Activated T-cell treated with anti-CD3 and anti-CD28 coated beads, Interleukin-2, amount 50 U/mL, for 24 hours (primary cell): ENCODE data around the gene SLC12A6.
A peak's percentile ranks its signal among the peaks of the same experiment; 100 is the strongest.

Experiments
- DNase-seq: peaks from one replicate; pipeline ENCODE4 v3.0.0-alpha.2; 2020
- H3K27ac Mint-ChIP-seq: 2 replicates; pipeline ENCODE4 v1.8.0; 2020; ENCODE audit warnings: mild to moderate bottlenecking, mixed read lengths
- H3K27me3 Mint-ChIP-seq: 2 replicates; pipeline ENCODE4 v1.8.0; 2020; ENCODE audit warnings: mixed read lengths
- H3K36me3 Mint-ChIP-seq: 2 replicates; pipeline ENCODE4 v1.8.0; 2020; ENCODE audit warnings: low read depth, mixed read lengths
- H3K4me1 Mint-ChIP-seq: 2 replicates; pipeline ENCODE4 v1.8.0; 2020; ENCODE audit warnings: low read depth, mixed read lengths
- H3K4me3 Mint-ChIP-seq: 2 replicates; pipeline ENCODE4 v1.8.0; 2020; ENCODE audit warnings: mild to moderate bottlenecking, moderate library complexity, mixed read lengths
- H3K9me3 Mint-ChIP-seq: 2 replicates; pipeline ENCODE4 v1.8.0; 2020; ENCODE audit warnings: mixed read lengths

The SLC12A6 gene

DNA sequence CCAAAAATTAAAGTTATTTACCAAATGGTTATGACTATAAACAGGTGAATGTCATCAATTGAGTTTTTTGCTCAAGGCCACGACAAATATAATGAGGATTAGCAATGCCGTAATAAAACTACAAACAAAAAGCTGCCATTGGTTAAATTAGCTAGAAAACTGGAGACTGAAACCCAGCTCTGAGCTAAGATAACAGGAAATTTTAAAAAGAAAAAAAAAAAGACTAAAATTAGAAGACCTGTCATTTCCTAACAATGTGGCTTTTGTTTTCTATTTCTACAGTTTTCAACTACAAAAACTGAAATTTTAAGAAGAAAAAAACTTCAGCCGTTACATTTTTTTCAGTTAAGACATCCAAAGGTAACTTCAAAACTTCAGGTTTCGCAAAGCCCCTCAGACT is 9.7 kb downstream of the SLC12A6 start:
- Mint-ChIP-seq H3K27ac (peak overlapping the region; percentile 88), H3K9me3 (peaks cover 2% of the 10 kb centered on the region), H3K4me3 (peak overlapping the region; percentile 64)

DNA sequence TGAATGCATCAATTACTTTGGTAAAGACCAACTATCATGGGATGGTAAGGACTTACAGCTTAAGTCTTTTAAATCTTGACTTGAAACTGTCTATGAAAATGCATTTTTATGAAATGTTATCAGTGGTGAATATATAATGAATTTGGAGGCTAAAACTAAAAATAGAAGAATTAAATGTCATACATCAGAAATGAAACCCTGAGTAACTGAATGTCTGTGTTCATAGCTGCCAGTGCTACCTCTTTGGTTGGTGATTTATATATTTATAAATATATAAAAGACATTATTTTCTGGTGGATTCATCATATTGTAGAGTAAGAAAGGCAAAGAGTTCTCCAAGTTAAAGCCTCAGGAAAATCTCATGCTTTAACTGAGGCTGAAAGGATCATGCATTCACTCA is 12.2 kb downstream of the SLC12A6 start:
- Mint-ChIP-seq H3K36me3 (peaks cover 5% of the 10 kb centered on the region), H3K27me3 (no peaks in the 10 kb centered on the region), H3K27ac (peak overlapping the region; percentile 86), H3K4me3 (no peak overlapping the region), H3K9me3 (peaks cover 3% of the 10 kb centered on the region), H3K4me1 (peaks cover 77% of the 10 kb centered on the region)
- no peak for DNase-seq

More for the DNA sequence above, 9.7 kb downstream of the SLC12A6 start:
- DNase-seq: no peak
- peaks cover 85% of the 10 kb centered on the region for H3K4me1 Mint-ChIP-seq
- H3K27me3 Mint-ChIP-seq: no peaks in the 10 kb centered on the region
- peaks cover 13% of the 10 kb centered on the region for H3K36me3 Mint-ChIP-seq

DNA sequence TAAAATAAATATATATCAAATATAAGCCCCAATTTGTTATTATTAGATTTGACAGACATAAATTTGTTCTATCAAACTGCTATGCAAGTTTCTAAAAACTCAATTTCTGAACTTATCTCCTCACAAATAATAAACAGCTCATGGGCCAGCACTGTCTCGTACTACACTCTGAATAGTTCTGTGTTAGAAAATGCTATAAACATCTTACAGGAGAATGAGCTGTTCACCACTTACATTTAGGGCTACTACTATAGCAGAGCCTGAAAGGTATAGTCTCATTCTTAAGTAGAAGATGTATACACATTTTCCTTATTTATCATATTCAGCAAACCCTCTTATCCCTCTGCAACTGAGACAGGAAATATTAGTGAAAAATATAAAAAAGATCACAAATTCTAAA is 12.6 kb downstream of the SLC12A6 start:
- no peak for DNase-seq
- peaks cover 77% of the 10 kb centered on the region for H3K4me1 Mint-ChIP-seq
- H3K9me3 Mint-ChIP-seq: peaks cover 3% of the 10 kb centered on the region
- H3K27ac Mint-ChIP-seq: peak overlapping the region; percentile 69
- no peaks in the 10 kb centered on the region for H3K27me3 Mint-ChIP-seq
- H3K36me3 Mint-ChIP-seq: peaks cover 2% of the 10 kb centered on the region
- peak overlapping the region; percentile 15 for H3K4me3 Mint-ChIP-seq

DNA sequence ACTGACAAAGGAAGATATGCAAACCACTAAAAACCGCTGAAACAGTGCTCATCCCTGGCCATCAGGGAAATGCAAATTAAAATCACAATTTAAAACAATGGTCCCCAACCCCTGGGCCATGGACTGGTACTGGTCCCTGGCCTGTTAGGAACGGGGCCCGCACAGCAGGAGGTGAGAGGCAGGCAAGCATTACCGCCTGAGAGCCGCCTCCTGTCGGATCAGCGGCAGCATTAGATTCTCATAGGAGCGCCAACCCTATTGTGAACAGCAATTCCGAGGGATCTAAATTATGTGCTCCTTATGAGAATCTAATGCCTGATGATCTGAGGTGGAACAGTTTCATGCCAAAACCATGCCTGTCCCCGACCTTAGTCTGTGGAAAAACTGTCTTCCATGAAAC is 14.4 kb downstream of the SLC12A6 start:
- Mint-ChIP-seq H3K36me3 (peaks cover 6% of the 10 kb centered on the region), H3K27ac (peak overlapping the region; percentile 50), H3K9me3 (peaks cover 3% of the 10 kb centered on the region), H3K4me1 (peaks cover 74% of the 10 kb centered on the region), H3K27me3 (no peaks in the 10 kb centered on the region), H3K4me3 (no peak overlapping the region)
- DNase-seq: no peak

DNA sequence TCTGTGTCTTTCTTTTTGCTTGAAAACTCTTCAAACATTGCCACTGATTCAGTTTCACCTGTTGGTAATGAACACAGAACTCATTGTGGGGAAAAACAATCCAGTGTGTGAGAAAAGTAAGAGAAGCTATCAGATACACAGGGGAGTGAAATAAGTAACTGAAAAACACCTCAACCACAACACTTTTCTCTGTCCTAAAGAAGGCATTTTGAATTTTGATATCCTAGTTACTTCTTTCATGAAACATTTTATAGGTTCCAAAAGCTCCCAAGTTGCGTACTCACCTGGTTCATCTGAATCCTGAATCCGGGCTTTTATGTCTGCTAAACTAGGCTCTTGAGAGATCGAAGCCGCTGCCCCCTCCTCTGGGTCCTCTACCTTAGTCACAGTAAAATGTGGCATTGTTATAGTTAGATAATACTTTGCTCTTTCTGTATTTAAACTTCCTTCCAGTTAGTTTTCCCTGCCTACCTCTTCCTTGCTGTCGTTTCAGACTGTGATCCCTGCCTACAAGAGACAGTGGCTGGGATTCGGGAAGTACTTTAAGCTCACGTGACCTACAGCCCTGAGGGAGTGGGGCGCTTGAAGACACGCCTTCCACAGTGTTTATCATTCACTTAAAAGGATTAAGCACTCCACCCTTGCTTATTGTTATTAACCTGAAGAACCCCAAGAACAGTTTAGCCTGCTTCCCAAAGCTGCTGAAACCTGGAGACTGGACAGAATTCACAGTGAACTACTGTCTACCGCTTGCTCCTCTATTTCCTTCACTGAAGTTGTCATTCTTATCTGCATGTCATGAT is 19.1 kb downstream of the SLC12A6 start:
- no peak for DNase-seq

DNA sequence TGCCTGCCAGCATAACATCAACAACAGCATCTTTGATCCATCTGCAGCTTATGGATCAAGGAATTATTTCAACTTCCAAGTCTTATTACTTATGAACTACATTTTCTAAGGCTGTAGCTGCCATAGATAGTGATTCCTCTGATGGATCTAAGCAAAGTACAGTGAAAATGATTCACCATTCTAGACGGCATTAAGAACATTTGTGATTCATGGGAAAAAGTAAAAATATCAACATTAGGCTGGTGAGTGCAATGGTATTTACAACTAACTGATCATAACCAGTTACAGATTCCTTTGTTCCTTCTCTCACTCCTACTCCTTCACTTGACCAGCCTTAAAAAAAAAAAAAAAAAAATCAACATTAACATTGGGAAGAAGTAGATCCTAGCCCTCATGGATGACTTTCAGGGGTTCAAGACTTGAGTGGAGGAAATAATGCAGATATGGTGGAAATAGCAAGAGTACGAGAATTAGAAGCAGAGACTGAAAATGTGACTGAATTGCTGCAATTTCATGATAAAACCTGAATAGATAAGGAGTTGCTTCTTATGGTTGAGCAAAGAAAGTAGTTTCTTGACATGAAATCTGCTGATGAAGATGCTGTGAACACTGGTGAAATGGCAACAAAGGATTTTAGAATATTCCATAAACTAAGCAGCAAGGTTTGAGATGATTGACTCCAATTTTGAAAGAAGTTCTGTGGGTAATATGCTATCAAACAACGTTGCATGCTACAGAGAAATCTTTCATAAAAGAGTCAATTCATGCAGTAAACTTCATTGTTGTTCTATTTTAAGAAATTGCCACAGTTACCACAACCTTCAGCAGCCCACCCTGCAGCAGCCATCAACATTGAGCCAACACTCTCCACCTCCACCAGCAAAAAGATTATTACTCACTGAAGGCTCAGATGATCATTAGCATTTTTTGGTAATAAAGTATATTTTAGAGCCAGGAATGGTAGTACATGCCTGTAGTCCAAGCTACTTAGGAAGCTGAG is 22.8 kb downstream of the SLC12A6 start:
- Mint-ChIP-seq H3K27me3 (no peaks in the 10 kb centered on the region), H3K4me3 (peak overlapping the region; percentile 38), H3K36me3 (peaks cover 28% of the 10 kb centered on the region), H3K9me3 (no peaks in the 10 kb centered on the region), H3K27ac (peak overlapping the region; percentile 68), H3K4me1 (peaks cover 66% of the 10 kb centered on the region)
- DNase-seq: no peak

More for the DNA sequence above, 19.1 kb downstream of the SLC12A6 start:
- Mint-ChIP-seq H3K9me3 (peaks cover 3% of the 10 kb centered on the region), H3K36me3 (peaks cover 18% of the 10 kb centered on the region), H3K27ac (peak overlapping the region; percentile 95), H3K27me3 (no peaks in the 10 kb centered on the region), H3K4me1 (peaks cover 74% of the 10 kb centered on the region), H3K4me3 (peak overlapping the region; percentile 90)

DNA sequence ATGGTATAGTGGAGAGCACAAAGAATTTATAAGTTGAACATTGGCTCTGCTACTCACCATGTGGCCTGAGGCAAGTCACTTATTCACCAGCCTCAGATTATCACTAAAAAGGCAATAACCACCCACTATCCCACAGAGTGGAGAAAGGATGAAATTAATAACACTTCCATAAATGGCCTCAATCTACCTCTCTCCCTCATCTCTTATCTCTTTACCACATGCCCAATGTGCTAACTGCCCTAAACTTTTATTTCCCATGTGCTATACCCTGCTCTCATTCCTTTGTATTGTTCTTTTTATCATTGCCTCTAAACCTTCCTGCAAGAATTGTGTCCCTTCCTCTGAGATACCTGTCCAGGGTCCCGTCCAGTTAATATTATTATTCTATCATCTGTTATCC is 26.0 kb downstream of the SLC12A6 start:
- H3K27me3 Mint-ChIP-seq: no peaks in the 10 kb centered on the region
- no peak overlapping the region for H3K4me3 Mint-ChIP-seq
- H3K36me3 Mint-ChIP-seq: peaks cover 37% of the 10 kb centered on the region
- DNase-seq: no peak
- peak overlapping the region; percentile 31 for H3K27ac Mint-ChIP-seq
- H3K9me3 Mint-ChIP-seq: no peaks in the 10 kb centered on the region
- peaks cover 65% of the 10 kb centered on the region for H3K4me1 Mint-ChIP-seq

DNA sequence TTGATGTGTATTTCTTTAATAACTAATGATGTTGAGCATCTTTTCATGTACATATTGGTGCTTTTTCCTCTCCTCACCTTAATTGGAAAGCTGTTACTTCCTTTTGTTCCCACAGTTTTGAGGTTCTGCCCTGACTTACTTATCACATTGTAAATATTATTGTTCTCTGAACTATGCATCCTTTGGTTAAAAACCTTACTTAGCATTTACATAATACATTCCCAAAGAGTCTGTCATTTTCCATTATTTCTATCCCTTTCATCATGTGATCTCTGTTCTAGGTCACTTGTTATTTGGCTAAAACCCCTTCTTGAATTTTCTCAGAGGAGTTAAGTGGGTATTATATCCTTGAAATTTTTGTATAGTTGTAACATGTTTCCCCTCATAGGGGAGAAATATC is 33.0 kb downstream of the SLC12A6 start:
- H3K27me3 Mint-ChIP-seq: no peaks in the 10 kb centered on the region
- no peak overlapping the region for H3K27ac Mint-ChIP-seq
- peaks cover 36% of the 10 kb centered on the region for H3K36me3 Mint-ChIP-seq
- no peaks in the 10 kb centered on the region for H3K9me3 Mint-ChIP-seq
- H3K4me3 Mint-ChIP-seq: no peak overlapping the region
- no peak for DNase-seq
- peaks cover 58% of the 10 kb centered on the region for H3K4me1 Mint-ChIP-seq

DNA sequence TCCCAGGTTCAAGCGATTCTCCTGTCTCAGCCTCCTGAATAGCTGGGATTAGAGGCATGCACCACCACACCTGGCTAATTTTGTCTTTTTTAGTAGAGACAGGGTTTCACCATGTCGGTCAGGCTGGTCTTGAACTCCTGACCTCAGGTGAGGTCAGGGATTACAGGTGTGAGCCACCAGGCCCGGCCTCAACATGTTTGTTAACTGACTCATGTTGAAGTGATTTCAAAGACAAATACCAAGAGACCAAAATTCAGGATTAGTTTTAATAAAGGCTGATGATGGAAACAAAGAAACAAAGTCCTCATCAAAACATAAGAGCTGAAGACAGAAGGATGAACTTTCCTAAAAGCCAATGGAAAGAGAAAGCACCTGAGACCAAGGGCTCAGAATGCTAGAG is 36.5 kb downstream of the SLC12A6 start:
- H3K36me3 Mint-ChIP-seq: peaks cover 30% of the 10 kb centered on the region
- H3K27me3 Mint-ChIP-seq: no peaks in the 10 kb centered on the region
- peaks cover 60% of the 10 kb centered on the region for H3K4me1 Mint-ChIP-seq
- peak overlapping the region; percentile 35 for H3K27ac Mint-ChIP-seq
- H3K9me3 Mint-ChIP-seq: no peaks in the 10 kb centered on the region
- H3K4me3 Mint-ChIP-seq: no peak overlapping the region
- DNase-seq: no peak

DNA sequence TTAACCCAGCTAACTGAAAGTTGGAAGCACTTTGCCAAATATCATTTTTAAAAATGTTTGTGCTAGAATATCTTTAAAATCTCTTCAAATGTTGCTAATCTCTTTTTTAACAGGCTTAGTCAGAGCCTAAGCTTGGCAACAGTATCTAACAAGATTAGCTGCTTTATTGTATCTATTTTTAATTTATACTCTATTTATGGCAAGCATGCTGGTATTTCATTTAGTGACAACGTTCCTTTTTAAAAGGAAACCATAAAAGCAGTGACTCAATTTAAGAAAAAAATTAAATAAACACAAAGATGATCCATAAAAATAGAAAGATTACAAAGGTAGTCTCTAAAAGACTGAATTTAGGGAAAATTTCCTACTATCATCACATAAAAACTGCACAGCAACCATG is 40.5 kb downstream of the SLC12A6 start:
- Mint-ChIP-seq H3K36me3 (peaks cover 47% of the 10 kb centered on the region), H3K27me3 (no peaks in the 10 kb centered on the region), H3K27ac (no peak overlapping the region), H3K4me1 (peaks cover 54% of the 10 kb centered on the region), H3K9me3 (no peaks in the 10 kb centered on the region), H3K4me3 (no peak overlapping the region)
- no peak for DNase-seq

DNA sequence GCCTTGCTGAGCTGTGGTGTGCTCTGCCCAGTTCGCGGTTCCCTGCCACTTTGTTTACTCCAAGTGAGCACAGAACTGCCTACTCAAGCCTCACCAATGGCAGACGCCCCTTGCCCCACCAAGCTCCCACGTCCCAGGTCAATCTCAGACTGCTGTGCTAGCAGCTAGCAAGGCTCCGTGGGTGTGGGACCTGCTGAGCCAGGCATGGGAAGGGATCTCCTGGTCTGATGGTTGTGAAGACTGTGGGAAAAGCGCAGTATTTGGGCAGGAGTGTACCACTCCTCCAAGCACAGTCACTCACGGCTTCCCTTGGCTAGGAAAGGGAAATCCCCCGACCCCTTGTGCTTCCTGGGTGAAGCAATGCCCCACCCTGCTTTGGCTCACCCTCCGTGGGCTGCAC is 45.0 kb downstream of the SLC12A6 start:
- H3K9me3 Mint-ChIP-seq: no peaks in the 10 kb centered on the region
- H3K4me1 Mint-ChIP-seq: peaks cover 34% of the 10 kb centered on the region
- H3K27ac Mint-ChIP-seq: no peak overlapping the region
- peaks cover 49% of the 10 kb centered on the region for H3K36me3 Mint-ChIP-seq
- H3K27me3 Mint-ChIP-seq: no peaks in the 10 kb centered on the region
- no peak for DNase-seq
- no peak overlapping the region for H3K4me3 Mint-ChIP-seq

DNA sequence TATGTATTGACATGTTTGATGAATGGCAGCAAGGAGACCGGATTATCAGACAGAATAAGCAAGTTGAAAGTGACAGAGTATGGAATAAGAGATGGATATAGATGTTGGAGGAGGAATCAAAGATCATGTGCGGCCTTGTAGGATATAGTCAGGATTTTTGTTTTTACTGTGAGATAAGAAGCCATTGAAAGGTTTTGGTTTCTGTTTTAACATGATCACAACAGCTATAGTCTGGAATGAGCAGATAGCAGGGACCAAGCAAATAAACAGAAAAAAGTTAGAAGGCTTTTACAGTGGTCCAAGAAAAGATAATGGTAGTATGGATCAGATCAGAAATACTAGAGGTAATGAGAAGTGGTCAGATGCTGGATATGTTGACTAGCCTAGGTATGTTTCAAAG is 52.6 kb downstream of the SLC12A6 start:
- no peak overlapping the region for H3K4me3 Mint-ChIP-seq
- peaks cover 16% of the 10 kb centered on the region for H3K36me3 Mint-ChIP-seq
- H3K4me1 Mint-ChIP-seq: peaks cover 21% of the 10 kb centered on the region
- H3K9me3 Mint-ChIP-seq: no peaks in the 10 kb centered on the region
- peak overlapping the region; percentile 63 for H3K27ac Mint-ChIP-seq
- DNase-seq: no peak
- no peaks in the 10 kb centered on the region for H3K27me3 Mint-ChIP-seq

DNA sequence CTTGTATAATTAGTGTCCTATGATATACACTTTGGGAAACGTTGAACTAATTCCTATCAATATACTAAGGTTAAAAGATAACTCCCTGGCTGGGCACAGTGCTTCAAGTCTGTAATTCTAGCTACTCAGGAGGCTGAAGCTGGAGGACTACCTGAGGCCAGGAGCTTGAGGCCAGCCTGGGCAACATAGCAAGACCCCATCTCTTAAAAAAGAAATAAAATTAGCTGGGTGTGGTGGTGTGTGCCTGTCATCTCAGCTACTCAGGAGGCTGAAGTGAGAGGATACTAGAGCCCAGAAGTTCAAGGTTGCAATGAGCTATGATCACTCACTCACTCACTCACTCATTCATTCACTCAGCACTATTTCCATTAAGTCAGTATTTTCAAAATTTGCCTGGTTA is 55.2 kb downstream of the SLC12A6 start:
- no peak for DNase-seq
- Mint-ChIP-seq H3K4me3 (no peak overlapping the region), H3K36me3 (peaks cover 11% of the 10 kb centered on the region), H3K4me1 (peaks cover 33% of the 10 kb centered on the region), H3K9me3 (no peaks in the 10 kb centered on the region), H3K27ac (no peak overlapping the region), H3K27me3 (no peaks in the 10 kb centered on the region)

DNA sequence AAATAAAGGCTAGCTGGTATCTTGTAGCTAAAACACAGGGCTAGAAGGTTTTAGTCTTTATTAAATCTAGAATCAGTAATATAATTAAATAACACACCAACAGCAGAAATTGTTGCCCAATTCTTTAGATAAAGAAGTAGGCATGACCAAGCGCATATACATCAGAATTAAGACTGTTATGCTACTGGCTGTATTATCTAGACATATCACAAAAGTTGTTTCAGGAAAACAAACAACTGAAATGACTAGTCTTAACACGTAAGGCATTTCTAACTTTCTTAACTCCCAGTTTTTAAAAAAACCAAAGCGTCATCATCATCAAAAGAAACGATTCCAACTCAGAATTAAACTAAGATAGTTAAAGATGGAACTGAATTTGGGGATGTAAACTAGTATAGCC is 57.4 kb downstream of the SLC12A6 start:
- no peaks in the 10 kb centered on the region for H3K27me3 Mint-ChIP-seq
- H3K27ac Mint-ChIP-seq: no peak overlapping the region
- peaks cover 36% of the 10 kb centered on the region for H3K4me1 Mint-ChIP-seq
- no peak overlapping the region for H3K4me3 Mint-ChIP-seq
- DNase-seq: no peak
- H3K9me3 Mint-ChIP-seq: no peaks in the 10 kb centered on the region
- H3K36me3 Mint-ChIP-seq: peaks cover 8% of the 10 kb centered on the region

DNA sequence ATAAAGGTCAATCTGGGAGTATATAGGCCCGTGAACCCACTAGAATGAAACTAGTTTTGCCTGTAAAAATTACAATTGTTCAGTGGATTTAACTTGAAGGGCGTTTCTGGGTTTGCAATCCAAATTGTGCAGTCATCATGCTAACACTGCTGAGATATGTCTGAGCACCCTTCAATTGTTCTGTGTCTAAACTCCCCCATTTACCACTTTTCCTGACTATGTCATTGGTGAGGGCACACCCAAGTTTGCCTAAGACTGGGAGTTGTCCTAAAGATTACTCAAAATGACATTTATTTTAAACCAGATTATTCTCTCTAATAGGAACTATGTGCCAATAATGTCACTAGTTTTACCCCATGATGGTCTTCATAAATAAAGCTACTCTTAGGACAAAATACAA is 58.2 kb downstream of the SLC12A6 start:
- Mint-ChIP-seq H3K27ac (no peak overlapping the region), H3K27me3 (no peaks in the 10 kb centered on the region), H3K36me3 (peaks cover 15% of the 10 kb centered on the region), H3K4me3 (no peak overlapping the region), H3K4me1 (peaks cover 30% of the 10 kb centered on the region), H3K9me3 (no peaks in the 10 kb centered on the region)
- DNase-seq: no peak
